CD14-positive monocyte (primary cell): ENCODE measurements around the gene PTGDR2. TPM values are rescaled to one million over a fixed set of nuclear protein-coding genes. Genes with fewer than 3 reads are reported as not detected.

Experiments used
- DNase-seq, 3 donors: peaks; one replicate each; pipeline ENCODE4 v3.0.0-alpha.2; 2011 to 2022
- H2AFZ ChIP-seq: 2 replicates; pipeline ENCODE4 v1.6.0; 2012; ENCODE audit warnings: mild to moderate bottlenecking, low read depth, low read length, inconsistent platforms; ENCODE audit not compliant: insufficient read depth, poor library complexity, severe bottlenecking
- H3K27ac ChIP-seq, 2 donors: 1 replicate in 1 of 2; 2 replicates in 1 of 2; pipeline ENCODE4 v1.5.1; 2012 to 2013; ENCODE audit warnings: low read length in 2 of 2, control low read depth in 1 of 2, inconsistent platforms in 1 of 2, low read depth in 1 of 2, mild to moderate bottlenecking in 1 of 2
- H3K27me3 ChIP-seq, 2 donors: one replicate each; pipeline versions ENCODE4 v1.6.0 to v1.6.1; 2011 to 2013; ENCODE audit warnings: low read length in 2 of 2; ENCODE audit not compliant: control insufficient read depth in 2 of 2, insufficient read depth in 2 of 2
- H3K36me3 ChIP-seq, 2 donors: replicated peaks in 1 of 2; 1 replicate in 1 of 2; 2 replicates in 1 of 2; pipeline versions ENCODE4 v1.5.1 to v1.6.1; 2012 to 2013; ENCODE audit warnings: low read length in 2 of 2, control low read depth in 1 of 2, inconsistent platforms in 1 of 2, mild to moderate bottlenecking in 1 of 2; ENCODE audit not compliant: insufficient read depth in 2 of 2, control insufficient read depth in 1 of 2
- H3K4me1 ChIP-seq, 2 donors: 1 replicate in 1 of 2; 2 replicates in 1 of 2; pipeline versions ENCODE4 v1.5.1 to v1.6.1; 2012 to 2013; ENCODE audit warnings: low read length in 2 of 2, control low read depth in 1 of 2, inconsistent platforms in 1 of 2, mild to moderate bottlenecking in 1 of 2, moderate library complexity in 1 of 2; ENCODE audit not compliant: insufficient read depth in 2 of 2, control insufficient read depth in 1 of 2
- H3K4me2 ChIP-seq: replicated peaks from 2 replicates; pipeline ENCODE3; 2012; ENCODE audit warnings: low read length, moderate library complexity, mild to moderate bottlenecking; ENCODE audit not compliant: poor library complexity, severe bottlenecking; ENCODE audit errors: extremely low read depth
- H3K4me3 ChIP-seq, 3 experiments: fragments of 200-600 bp in 1 of 3; sonication (generic) in 1 of 3; replicated peaks in 1 of 3; 1 replicate in 2 of 3; 2 replicates in 1 of 3; pipeline ENCODE4 v1.5.1; 2011 to 2013; ENCODE audit warnings: low read length in 3 of 3, mild to moderate bottlenecking in 3 of 3, control low read depth in 2 of 3, low read depth in 2 of 3, inconsistent platforms in 1 of 3, moderate library complexity in 1 of 3
- H3K79me2 ChIP-seq: 2 replicates; pipeline ENCODE4 v1.6.0; 2012; ENCODE audit warnings: mild to moderate bottlenecking, control low read depth, inconsistent platforms, low read length, moderate library complexity; ENCODE audit not compliant: insufficient read depth
- H3K9ac ChIP-seq: 2 replicates; pipeline ENCODE4 v1.6.0; 2017; ENCODE audit warnings: low read length, mild to moderate bottlenecking; ENCODE audit not compliant: insufficient read depth, poor library complexity, severe bottlenecking
- H3K9me3 ChIP-seq, 2 donors: replicated peaks in 1 of 2; 1 replicate in 1 of 2; 2 replicates in 1 of 2; pipeline versions ENCODE4 v1.5.1 to v1.6.1; 2012 to 2013; ENCODE audit warnings: low read length in 2 of 2, control low read depth in 1 of 2; ENCODE audit not compliant: control insufficient read depth in 1 of 2, insufficient read depth in 1 of 2
- H4K20me1 ChIP-seq: 2 replicates; pipeline ENCODE4 v1.6.0; 2012; ENCODE audit warnings: mild to moderate bottlenecking, low read length, control low read depth, moderate library complexity; ENCODE audit not compliant: insufficient read depth
- H3K27ac Mint-ChIP-seq, 7 donors: one replicate each; pipeline ENCODE4 v1.8.0; 2020; ENCODE audit warnings: mild to moderate bottlenecking in 7 of 7, mixed read lengths in 7 of 7, moderate library complexity in 6 of 7, inconsistent platforms in 2 of 7
- H3K27me3 Mint-ChIP-seq, 3 donors: one replicate each; pipeline ENCODE4 v1.8.0; 2021 to 2022; ENCODE audit warnings: low read depth in 3 of 3, mild to moderate bottlenecking in 3 of 3, mixed read lengths in 3 of 3, moderate library complexity in 3 of 3, inconsistent platforms in 1 of 3
- H3K36me3 Mint-ChIP-seq, 2 donors: one replicate each; pipeline ENCODE4 v1.8.0; 2020; ENCODE audit warnings: mixed read lengths in 2 of 2, inconsistent platforms in 1 of 2, mild to moderate bottlenecking in 1 of 2
- H3K4me1 Mint-ChIP-seq: one replicate; pipeline ENCODE4 v1.8.0; 2020; ENCODE audit warnings: mild to moderate bottlenecking, mixed read lengths
- H3K4me3 Mint-ChIP-seq, 2 donors: one replicate each; pipeline ENCODE4 v1.8.0; 2020; ENCODE audit warnings: mild to moderate bottlenecking in 2 of 2, mixed read lengths in 2 of 2, moderate library complexity in 1 of 2
- H3K9me3 Mint-ChIP-seq, 7 donors: one replicate each; pipeline ENCODE4 v1.8.0; 2020 to 2022; ENCODE audit warnings: mixed read lengths in 7 of 7, mild to moderate bottlenecking in 6 of 7, moderate library complexity in 6 of 7, inconsistent platforms in 2 of 7
- WGBS: methylation state at CpG from one replicate; pipeline ENCODE4 v1.1.5; 2013; ENCODE audit warnings: missing lambda C conversion rate; ENCODE audit not compliant: insufficient coverage; 5-methylcytosine and 5-hydroxymethylcytosine counted together
- intact Hi-C, 2 donors: fragments of 100-400 bp; cut with micrococcal nuclease; formaldehyde crosslinking; loops; one replicate each; pipeline versions ENCODE4 v1.15.0 to v1.15.1; 2023
- polyA plus RNA-seq, 3 donors: library from polyadenylated mRNA; depleted of rRNA in 1 of 3; unstranded in 2 of 3; stranded (reverse) in 1 of 3; fragments of 300-500 nt in 2 of 3; fragments of >200 nt in 1 of 3; fragmentation: Illumina TruSeq in 2 of 3; gene quantifications; 1 replicate in 2 of 3; 2 replicates in 1 of 3; pipeline ENCODE4 v1.2.3, GENCODE V29; 2012 to 2021
- TF ChIP-seq, protein P1 (sequence below): fragments of 200-600 bp; IDR thresholded peaks from one replicate; pipeline ENCODE4 v1.8.0; 2022; ENCODE audit warnings: antibody characterized with exemption, mild to moderate bottlenecking

The PTGDR2 gene
- polyA plus RNA-seq, 3 donors, result 0.32 to 0.65 (median 0.46) TPM

GRCh38 chr11:60840470-60841430 is 15.0 kb downstream of the PTGDR2 start:
- H3K27me3 ChIP-seq, result no peaks in the 10 kb centered on the region
- no peaks in the 10 kb centered on the region for H3K9me3 Mint-ChIP-seq
- H3K79me2 ChIP-seq, result peaks cover 31% of the 10 kb centered on the region
- H3K9ac ChIP-seq, result no peak overlapping the region
- peak overlapping the region in 1 of 2 donors; percentile 90 for H3K4me3 Mint-ChIP-seq
- TF ChIP-seq, protein P1, sequence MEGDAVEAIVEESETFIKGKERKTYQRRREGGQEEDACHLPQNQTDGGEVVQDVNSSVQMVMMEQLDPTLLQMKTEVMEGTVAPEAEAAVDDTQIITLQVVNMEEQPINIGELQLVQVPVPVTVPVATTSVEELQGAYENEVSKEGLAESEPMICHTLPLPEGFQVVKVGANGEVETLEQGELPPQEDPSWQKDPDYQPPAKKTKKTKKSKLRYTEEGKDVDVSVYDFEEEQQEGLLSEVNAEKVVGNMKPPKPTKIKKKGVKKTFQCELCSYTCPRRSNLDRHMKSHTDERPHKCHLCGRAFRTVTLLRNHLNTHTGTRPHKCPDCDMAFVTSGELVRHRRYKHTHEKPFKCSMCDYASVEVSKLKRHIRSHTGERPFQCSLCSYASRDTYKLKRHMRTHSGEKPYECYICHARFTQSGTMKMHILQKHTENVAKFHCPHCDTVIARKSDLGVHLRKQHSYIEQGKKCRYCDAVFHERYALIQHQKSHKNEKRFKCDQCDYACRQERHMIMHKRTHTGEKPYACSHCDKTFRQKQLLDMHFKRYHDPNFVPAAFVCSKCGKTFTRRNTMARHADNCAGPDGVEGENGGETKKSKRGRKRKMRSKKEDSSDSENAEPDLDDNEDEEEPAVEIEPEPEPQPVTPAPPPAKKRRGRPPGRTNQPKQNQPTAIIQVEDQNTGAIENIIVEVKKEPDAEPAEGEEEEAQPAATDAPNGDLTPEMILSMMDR, result no peak
- peaks cover 6 to 13% of the 10 kb centered on the region in 2 donors for H3K36me3 Mint-ChIP-seq
- H3K9me3 ChIP-seq, result no peaks in the 10 kb centered on the region
- H3K4me3 ChIP-seq, result peak overlapping the region in 1 of 3 experiments; percentile 91
- no peak for DNase-seq
- H3K4me2 ChIP-seq, result peak overlapping the region; percentile 95
- peaks cover 0 to 3% of the 10 kb centered on the region in 2 donors for H3K36me3 ChIP-seq
- H3K27ac Mint-ChIP-seq, result peak overlapping the region in 5 of 7 donors; percentile 47 to 94 (median 92)
- peaks cover 59% of the 10 kb centered on the region for H3K4me1 Mint-ChIP-seq
- no peak overlapping the region for H2AFZ ChIP-seq
- no peaks in the 10 kb centered on the region for H4K20me1 ChIP-seq
- 93% methylated on average over 8 of the region's 14 CpGs for WGBS
- peaks cover 0 to 4% (median 0%) of the 10 kb centered on the region in 3 donors for H3K27me3 Mint-ChIP-seq
- peak overlapping the region in 1 of 2 donors; percentile 85 for H3K27ac ChIP-seq
- H3K4me1 ChIP-seq, result peaks cover 47 to 59% of the 10 kb centered on the region in 2 donors
- intact Hi-C loops, result loop anchor here in 1 of 2 donors (5.0 kb wide), 1 partner anchor 67 kb away; the partner anchor contains the start of gene PRPF19

DNA sequence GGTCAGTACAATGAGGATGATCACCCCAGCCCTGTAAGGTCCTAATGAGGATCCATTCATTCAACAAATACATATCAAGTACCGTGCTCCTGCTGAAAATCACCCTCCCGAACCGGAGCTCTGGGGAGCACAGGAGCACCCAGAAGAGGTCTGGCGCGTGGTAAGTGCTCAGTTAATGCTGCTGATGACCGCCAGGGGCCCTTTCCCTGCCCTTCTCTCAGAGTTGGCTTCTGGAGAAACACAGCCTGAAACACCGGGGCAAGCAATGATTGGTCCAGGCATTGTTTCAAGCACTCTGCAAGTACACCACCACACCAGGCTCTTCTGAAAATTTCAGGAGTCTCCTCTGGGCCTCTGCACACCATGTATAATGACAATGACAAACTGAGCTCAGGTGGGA is 17.6 kb downstream of the PTGDR2 start:
- Histone ChIP-seq H3K9ac (no peak overlapping the region), H3K4me2 (no peak overlapping the region), H3K79me2 (peaks cover 10% of the 10 kb centered on the region), H3K27ac (no peak overlapping the region), H3K9me3 (no peaks in the 10 kb centered on the region), H4K20me1 (no peaks in the 10 kb centered on the region), H3K27me3 (no peaks in the 10 kb centered on the region), H3K4me1 (peaks cover 52 to 58% of the 10 kb centered on the region in 2 donors), H3K4me3 (no peak overlapping the region), H2AFZ (no peak overlapping the region), H3K36me3 (no peaks in the 10 kb centered on the region)
- no peaks in the 10 kb centered on the region for H3K36me3 Mint-ChIP-seq
- H3K9me3 Mint-ChIP-seq, result peaks cover 0 to 3% (median 0%) of the 10 kb centered on the region in 7 donors
- TF ChIP-seq, protein P1, result no peak
- DNase-seq, result no peak
- no peak overlapping the region for H3K4me3 Mint-ChIP-seq
- H3K4me1 Mint-ChIP-seq, result peaks cover 53% of the 10 kb centered on the region
- H3K27me3 Mint-ChIP-seq, result peaks cover 0 to 4% (median 1%) of the 10 kb centered on the region in 3 donors
- 90% methylated on average over 7 of the region's 7 CpGs for WGBS
- intact Hi-C loops, result loop anchor here in 1 of 2 donors (10.0 kb wide), 1 partner anchor 297 kb away; no protein-coding TSS in a partner anchor
- H3K27ac Mint-ChIP-seq, result peak overlapping the region in 1 of 7 donors; percentile 14
